ENCODE measurements around the gene RPLP2. TPM values are rescaled to one million over a fixed set of nuclear protein-coding genes. Genes with fewer than 3 reads are reported as not detected.
A peak's percentile ranks its signal among the peaks of the same experiment; 100 is the strongest.

RPLP2 gene
- polyA plus RNA-seq, 1 of the 3 experiments (the other 2 are of a cell fraction): 799 TPM

- TF ChIP-seq REST (IDR thresholded peaks at IDR 0.05; ENCODE audit: low read depth, low read length) (0 out of 2 replicates have a peak, but pooled peaks have one; percentile 13), USF2 (IDR thresholded peaks at IDR 0.05; ENCODE audit: borderline replicate concordance, low read depth, low read length) (no peak), IRF3 (IDR thresholded peaks at IDR 0.05; ENCODE audit: low read depth, low read length) (no peak), NFIC (IDR thresholded peaks at IDR 0.05; ENCODE audit: borderline replicate concordance) (peak; percentile 75), CHD2 (IDR thresholded peaks at IDR 0.05; ENCODE audit: low read length, partially characterized antibody) (no peak), GABPA (IDR thresholded peaks at IDR 0.05; ENCODE audit: low read depth) (no peak), RAD21 (IDR thresholded peaks at IDR 0.05; ENCODE audit: low read length) (no peak), RFX5 (IDR thresholded peaks at IDR 0.05; ENCODE audit: low read length) (no peak), ZBTB33 (IDR thresholded peaks at IDR 0.05; ENCODE audit: borderline replicate concordance, low read depth) (no peak), TEAD4 (IDR thresholded peaks at IDR 0.05; ENCODE audit: borderline replicate concordance, insufficient read depth) (0 out of 2 replicates have a peak, but pooled peaks have one; percentile 28), FOSL2 (IDR thresholded peaks at IDR 0.05; ENCODE audit: borderline replicate concordance, low read depth) (peak; percentile 83)
Observed at GRCh38 chr11:820655-821511, 11.1 kb downstream of the RPLP2 start (continued).
